ENCODE data around the gene PARP1. TPM values are rescaled to one million over a fixed set of nuclear protein-coding genes. Genes with fewer than 3 reads are reported as not detected.
A peak's percentile ranks its signal among the peaks of the same experiment; 100 is the strongest.

PARP1 gene
- total RNA-seq, 4 donors from 2014 or later: 56.1 to 119 (median 85.0) TPM

DNA sequence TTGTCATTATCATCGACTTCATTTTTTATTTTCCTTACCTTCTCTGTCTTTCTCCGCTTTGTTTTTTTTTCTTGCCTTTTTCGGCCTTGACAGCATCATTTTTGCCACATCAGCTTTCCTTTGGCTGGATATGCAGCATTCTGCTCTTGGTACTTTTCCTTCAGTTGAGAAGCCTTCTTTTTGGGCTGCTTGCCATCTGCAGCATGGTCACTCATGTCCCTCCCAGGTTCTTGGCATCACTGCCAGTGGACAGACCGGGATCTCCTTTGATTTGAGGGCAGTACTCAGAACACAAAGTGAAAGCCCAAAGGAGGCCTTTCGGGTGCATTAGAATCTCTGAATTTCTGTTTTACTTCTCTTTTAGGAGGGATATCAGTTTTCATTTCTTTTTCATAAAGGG lies 3.7 kb upstream of the PARP1 start:
- DNase-seq: no peak
- H3K27ac ChIP-seq: no peak overlapping the region
- H3K4me3 ChIP-seq: no peak overlapping the region
- no peaks in the 10 kb centered on the region for H3K36me3 ChIP-seq
- H3K4me1 ChIP-seq: peaks cover 4 to 12% (median 4%) of the 10 kb centered on the region in 3 donors
- TF ChIP-seq, protein P1, sequence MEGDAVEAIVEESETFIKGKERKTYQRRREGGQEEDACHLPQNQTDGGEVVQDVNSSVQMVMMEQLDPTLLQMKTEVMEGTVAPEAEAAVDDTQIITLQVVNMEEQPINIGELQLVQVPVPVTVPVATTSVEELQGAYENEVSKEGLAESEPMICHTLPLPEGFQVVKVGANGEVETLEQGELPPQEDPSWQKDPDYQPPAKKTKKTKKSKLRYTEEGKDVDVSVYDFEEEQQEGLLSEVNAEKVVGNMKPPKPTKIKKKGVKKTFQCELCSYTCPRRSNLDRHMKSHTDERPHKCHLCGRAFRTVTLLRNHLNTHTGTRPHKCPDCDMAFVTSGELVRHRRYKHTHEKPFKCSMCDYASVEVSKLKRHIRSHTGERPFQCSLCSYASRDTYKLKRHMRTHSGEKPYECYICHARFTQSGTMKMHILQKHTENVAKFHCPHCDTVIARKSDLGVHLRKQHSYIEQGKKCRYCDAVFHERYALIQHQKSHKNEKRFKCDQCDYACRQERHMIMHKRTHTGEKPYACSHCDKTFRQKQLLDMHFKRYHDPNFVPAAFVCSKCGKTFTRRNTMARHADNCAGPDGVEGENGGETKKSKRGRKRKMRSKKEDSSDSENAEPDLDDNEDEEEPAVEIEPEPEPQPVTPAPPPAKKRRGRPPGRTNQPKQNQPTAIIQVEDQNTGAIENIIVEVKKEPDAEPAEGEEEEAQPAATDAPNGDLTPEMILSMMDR (IDR thresholded peaks at IDR 0.05): no peak
- TF ChIP-seq POLR2A (IDR thresholded peaks at IDR 0.05): no peak
- H3K27me3 ChIP-seq: no peaks in the 10 kb centered on the region
- intact Hi-C loops (cut with DNase I): no loop called here
- 76 to 80% methylated on average over 5 of the region's 5 CpGs for WGBS, 2 donors
- no peaks in the 10 kb centered on the region for H3K9me3 ChIP-seq

GRCh38 chr1:226410958-226411357 lies 3.1 kb upstream of the PARP1 start:
- no peaks in the 10 kb centered on the region for H3K36me3 ChIP-seq
- H3K4me3 ChIP-seq: no peak overlapping the region
- DNase-seq: no peak
- 80 to 85% methylated on average over 2 of the region's 2 CpGs for WGBS, 2 donors
- H3K27ac ChIP-seq: no peak overlapping the region
- no peaks in the 10 kb centered on the region for H3K27me3 ChIP-seq
- TF ChIP-seq, protein P1 (IDR thresholded peaks at IDR 0.05): no peak
- no peak for TF ChIP-seq POLR2A (IDR thresholded peaks at IDR 0.05)
- intact Hi-C loops (cut with DNase I): no loop called here
- peaks cover 11 to 18% (median 11%) of the 10 kb centered on the region in 3 donors for H3K4me1 ChIP-seq
- H3K9me3 ChIP-seq: no peaks in the 10 kb centered on the region

DNA sequence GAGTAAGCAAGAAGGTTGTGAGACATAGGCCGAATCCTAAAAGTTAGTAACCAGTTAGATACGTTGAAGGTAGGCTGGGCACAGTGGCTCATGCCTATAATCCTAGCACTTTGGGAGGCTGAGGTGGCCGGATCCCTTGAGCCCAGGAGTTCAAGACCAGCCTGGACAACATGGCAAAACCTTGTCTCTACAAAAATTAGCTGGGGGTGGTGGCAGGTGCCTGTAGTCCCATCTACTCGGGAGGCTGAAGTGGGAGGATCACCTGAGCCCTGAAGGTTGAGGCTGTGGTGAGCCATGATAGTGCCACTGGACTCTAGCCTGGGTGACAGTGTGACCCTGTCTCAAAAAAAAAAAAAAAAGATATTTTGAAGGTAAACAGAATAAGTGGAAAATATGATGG lies 1.5 kb upstream of the PARP1 start:
- H3K4me1 ChIP-seq: peaks cover 25 to 34% (median 26%) of the 10 kb centered on the region in 3 donors
- H3K4me3 ChIP-seq: no peak overlapping the region
- no peaks in the 10 kb centered on the region for H3K27me3 ChIP-seq
- no peaks in the 10 kb centered on the region for H3K9me3 ChIP-seq
- DNase-seq: no peak
- WGBS, 2 donors: 87 to 89% methylated on average over 4 of the region's 4 CpGs
- no peaks in the 10 kb centered on the region for H3K36me3 ChIP-seq
- intact Hi-C loops (cut with DNase I): no loop called here
- TF ChIP-seq POLR2A (IDR thresholded peaks at IDR 0.05): no peak
- TF ChIP-seq, protein P1 (IDR thresholded peaks at IDR 0.05): no peak
- H3K27ac ChIP-seq: peak overlapping the region in 1 of 4 donors; percentile 92

DNA sequence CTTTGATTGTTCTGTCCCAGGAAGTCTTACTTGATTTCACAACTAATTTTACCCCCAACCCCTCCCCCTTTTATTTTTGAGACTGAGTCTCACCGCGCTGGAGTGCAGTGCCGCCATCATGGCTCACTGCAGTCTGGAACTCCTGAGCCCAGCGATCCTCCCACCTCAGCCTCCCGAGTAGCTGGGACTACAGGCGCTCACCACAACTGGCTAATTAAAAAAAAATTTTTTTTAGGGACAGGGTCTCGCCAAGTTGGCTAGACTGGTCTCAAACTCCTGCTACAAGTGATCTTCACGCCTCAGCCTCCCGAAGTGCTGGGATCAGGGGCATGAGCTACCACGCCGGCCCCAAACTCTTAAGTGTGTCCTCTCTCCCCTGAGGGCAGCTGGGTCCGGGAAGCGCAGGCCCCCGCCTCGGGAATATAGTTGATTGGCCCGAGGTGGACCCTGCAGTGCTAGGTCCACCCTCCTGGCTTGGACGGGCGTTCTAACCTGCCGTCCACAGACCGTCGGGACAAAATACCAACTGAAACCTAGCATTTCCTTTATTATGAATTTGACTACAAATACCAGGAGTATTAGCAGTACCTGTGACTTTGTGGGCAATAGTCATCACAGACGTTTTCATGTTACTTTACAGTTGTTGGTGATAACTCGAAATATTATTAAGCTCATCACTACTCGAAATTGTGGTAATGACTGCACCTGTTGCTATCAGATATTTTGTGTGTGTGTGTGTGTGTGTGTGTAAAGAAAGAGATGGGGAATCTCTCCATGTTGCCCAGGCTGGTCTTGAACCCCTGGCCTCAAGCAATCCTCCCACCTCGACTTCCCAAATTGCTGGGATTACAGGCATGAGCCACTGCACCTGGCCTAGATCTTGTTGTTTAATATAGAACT lies 642 bp upstream of the PARP1 start:
- Histone ChIP-seq H3K27me3 (no peaks in the 10 kb centered on the region), H3K36me3 (no peaks in the 10 kb centered on the region), H3K27ac (peak overlapping the region; percentile 76 to 92 (median 83)), H3K4me1 (peaks cover 27 to 43% (median 34%) of the 10 kb centered on the region in 3 donors), H3K4me3 (peak overlapping the region; percentile 53 to 91 (median 71)), H3K9me3 (no peaks in the 10 kb centered on the region)
- intact Hi-C loops (cut with DNase I): no loop called here
- DNase-seq: no peak
- no peak for TF ChIP-seq POLR2A (IDR thresholded peaks at IDR 0.05)
- TF ChIP-seq, protein P1 (IDR thresholded peaks at IDR 0.05): no peak
- 62 to 65% methylated on average over 9 to 24 of the region's 25 CpGs for WGBS, 2 donors

- H3K27me3 ChIP-seq: no peaks in the 10 kb centered on the region
- peak overlapping the region; percentile 53 to 91 (median 71) for H3K4me3 ChIP-seq
- H3K36me3 ChIP-seq: peaks cover 0 to 8% (median 0%) of the 10 kb centered on the region in 3 donors
- H3K9me3 ChIP-seq: no peaks in the 10 kb centered on the region
- no peak for DNase-seq
- 0% methylated on average over 4 of the region's 4 CpGs for WGBS, 2 donors
- peak overlapping the region; percentile 76 to 92 (median 83) for H3K27ac ChIP-seq
- peaks cover 27 to 57% (median 44%) of the 10 kb centered on the region in 3 donors for H3K4me1 ChIP-seq
- TF ChIP-seq, protein P1 (IDR thresholded peaks at IDR 0.05): no peak
- no peak for TF ChIP-seq POLR2A (IDR thresholded peaks at IDR 0.05)
- intact Hi-C loops (cut with DNase I): no loop called here
Observed at GRCh38 chr1:226407199-226407496, 745 bp downstream of the PARP1 start.

All from esophagus squamous epithelium (tissue), 5 donors.